B cell (primary cell): ENCODE data around the gene CLIC6. TPM values are rescaled to one million over a fixed set of nuclear protein-coding genes. Genes with fewer than 3 reads are reported as not detected.

ENCODE experiments used
- ATAC-seq: fragments of 200-7000 bp; cut with Tn5 transposase; one replicate; pipeline ENCODE4 v1.10.0; 2021; ENCODE audit warnings: low read depth, mild to moderate bottlenecking, moderate number of reproducible peaks, moderate library complexity
- CTCF ChIA-PET: fragments of 350-600 bp; sonication (Branson Sonifier 250); formaldehyde crosslinking; loops from one replicate; lab custom pipeline; 2021; ENCODE audit warnings: antibody characterized with exemption, inconsistent platforms; lab: Charles Lee
- POLR2A ChIA-PET: fragments of 350-600 bp; sonication (Branson Sonifier 250); formaldehyde crosslinking; loops from one replicate; lab custom pipeline; 2021; ENCODE audit warnings: antibody characterized with exemption; lab: Charles Lee
- DNase-seq: peaks from one replicate; pipeline ENCODE4 v3.0.0; 2013
- H2AFZ ChIP-seq: 2 replicates; pipeline ENCODE4 v1.6.1; 2012; ENCODE audit warnings: mild to moderate bottlenecking, low read depth, low read length; ENCODE audit not compliant: insufficient read depth, poor library complexity, severe bottlenecking
- H3K27ac ChIP-seq, 2 donors: 1 replicate in 1 of 2; 2 replicates in 1 of 2; pipeline ENCODE4 v1.5.1; 2012 to 2013; ENCODE audit warnings: low read length in 2 of 2, mild to moderate bottlenecking in 2 of 2, moderate library complexity in 1 of 2
- H3K27me3 ChIP-seq, 4 experiments: fragments of 200-600 bp in 1 of 4; sonication (generic) in 1 of 4; replicated peaks in 1 of 4; 1 replicate in 2 of 4; 2 replicates in 2 of 4; pipeline versions ENCODE4 v1.6.1 to v1.7.0; 2013 to 2016; ENCODE audit warnings: low read length in 3 of 4, mild to moderate bottlenecking in 2 of 4, mixed read lengths in 1 of 4, moderate library complexity in 1 of 4; ENCODE audit not compliant: insufficient read depth in 4 of 4, control insufficient read depth in 3 of 4; ENCODE audit errors: control extremely low read depth in 1 of 4
- H3K36me3 ChIP-seq, 2 experiments: replicated peaks in 1 of 2; 1 replicate in 1 of 2; 2 replicates in 1 of 2; pipeline versions ENCODE4 v1.6.1 to v1.7.1; 2013; ENCODE audit warnings: low read length in 1 of 2; ENCODE audit not compliant: insufficient read depth in 2 of 2, control insufficient read depth in 1 of 2; ENCODE audit errors: control extremely low read depth in 1 of 2, extremely low read depth in 1 of 2
- H3K4me1 ChIP-seq, 2 donors: fragments of 200-600 bp in 1 of 2; sonication (generic) in 1 of 2; 1 replicate in 1 of 2; 2 replicates in 1 of 2; pipeline versions ENCODE4 v1.5.1 to v1.6.1; 2013 to 2017; ENCODE audit warnings: low read length in 2 of 2; ENCODE audit not compliant: control insufficient read depth in 2 of 2, insufficient read depth in 2 of 2
- H3K4me2 ChIP-seq: replicated peaks from 2 replicates; pipeline ENCODE3; 2012; ENCODE audit warnings: mild to moderate bottlenecking, low read depth, low read length; ENCODE audit not compliant: poor library complexity, severe bottlenecking
- H3K4me3 ChIP-seq, 5 experiments: fragments of 200-600 bp in 1 of 5; sonication (generic) in 1 of 5; 1 replicate in 3 of 5; 2 replicates in 2 of 5; pipeline versions ENCODE4 v1.5.1 to v1.7.0; 2011 to 2016; ENCODE audit warnings: low read length in 4 of 5, mild to moderate bottlenecking in 4 of 5, low read depth in 2 of 5, control low read depth in 1 of 5, moderate library complexity in 1 of 5; ENCODE audit not compliant: insufficient read depth in 1 of 5; ENCODE audit errors: control extremely low read depth in 1 of 5, extremely low read depth in 1 of 5
- H3K79me2 ChIP-seq: fragments of 200-600 bp; sonication (generic); one replicate; pipeline ENCODE4 v1.6.0; 2016; ENCODE audit warnings: low read length; ENCODE audit not compliant: control insufficient read depth, insufficient read depth
- H3K9ac ChIP-seq: fragments of 200-600 bp; sonication (generic); 2 replicates; pipeline ENCODE4 v1.6.1; 2017; ENCODE audit warnings: mild to moderate bottlenecking, low read length, moderate library complexity
- H3K9me3 ChIP-seq, 3 donors: one replicate each; pipeline versions ENCODE4 v1.6.1 to v1.7.1; 2013; ENCODE audit warnings: low read length in 2 of 3; ENCODE audit not compliant: control insufficient read depth in 2 of 3, insufficient read depth in 1 of 3; ENCODE audit errors: control extremely low read depth in 1 of 3
- H4K20me1 ChIP-seq: 2 replicates; pipeline ENCODE4 v1.6.0; 2012; ENCODE audit warnings: mild to moderate bottlenecking, low read length; ENCODE audit not compliant: insufficient read depth, control insufficient read depth, poor library complexity, severe bottlenecking
- H3K27ac Mint-ChIP-seq: one replicate; pipeline ENCODE4 v1.8.0; 2021; ENCODE audit warnings: mixed read lengths
- H3K27me3 Mint-ChIP-seq: one replicate; pipeline ENCODE4 v1.8.0; 2021; ENCODE audit warnings: mixed read lengths
- H3K4me1 Mint-ChIP-seq: one replicate; pipeline ENCODE4 v1.8.0; 2021; ENCODE audit warnings: mixed read lengths
- H3K4me3 Mint-ChIP-seq: one replicate; pipeline ENCODE4 v1.8.0; 2021; ENCODE audit warnings: mixed read lengths
- H3K9me3 Mint-ChIP-seq: one replicate; pipeline ENCODE4 v1.8.0; 2022; ENCODE audit warnings: mixed read lengths; ENCODE audit not compliant: insufficient read depth
- EZH2 ChIP-seq: IDR thresholded peaks from 2 replicates; pipeline ENCODE4 v1.6.1; 2012; ENCODE audit warnings: borderline replicate concordance, low read depth, mild to moderate bottlenecking, moderate library complexity, low read length; ENCODE audit not compliant: insufficient read depth, poor library complexity, severe bottlenecking
- WGBS: methylation state at CpG from one replicate; pipeline ENCODE4 v1.1.5; 2013; ENCODE audit warnings: missing lambda C conversion rate; ENCODE audit not compliant: insufficient coverage; 5-methylcytosine and 5-hydroxymethylcytosine counted together
- intact Hi-C: fragments of 100-400 bp; cut with micrococcal nuclease; formaldehyde crosslinking; loops from one replicate; pipeline ENCODE4 v1.10.0; 2022
- polyA plus RNA-seq: library from polyadenylated mRNA; depleted of rRNA; stranded (reverse); fragments of >200 nt; gene quantifications from 2 replicates; pipeline ENCODE4 v1.2.3, GENCODE V29; 2012
- total RNA-seq, 2 donors: library from RNA; stranded (reverse); fragments of 120-200 nt in 1 of 2; gene quantifications; 1 replicate in 1 of 2; 2 replicates in 1 of 2; pipeline versions ENCODE4 v1.2.3 to v1.2.4, GENCODE V29; 2013 to 2022
- TF ChIP-seq, protein P1 (sequence below): fragments of 200-600 bp; IDR thresholded peaks from one replicate; pipeline ENCODE4 v1.8.0; 2022; ENCODE audit warnings: antibody characterized with exemption, mild to moderate bottlenecking

CLIC6 gene
- total and polyA plus RNA-seq, 2 donors (not counting 1 experiment from before 2014, with no cell fraction given), result 0.01 to 0.07 TPM

DNA sequence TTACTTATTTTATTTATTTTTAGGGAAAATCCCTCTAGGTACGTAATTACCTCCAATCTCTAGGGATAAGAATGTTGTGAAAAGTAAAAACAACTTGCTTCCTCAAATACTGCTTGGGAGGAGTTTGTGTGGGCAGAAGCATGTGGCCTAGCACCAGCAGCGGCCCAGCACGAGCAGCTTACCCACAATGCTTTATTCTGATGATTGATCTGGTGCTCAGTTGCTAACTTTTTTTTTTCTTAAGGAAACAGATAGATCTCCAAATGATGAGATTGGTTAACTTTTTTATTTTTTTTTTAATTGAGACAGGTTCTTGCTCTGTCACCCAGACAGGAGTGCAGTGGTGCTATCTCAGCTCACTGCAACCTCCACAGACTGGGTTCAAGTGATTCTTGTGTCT is 4.2 kb downstream of the CLIC6 start:
- H3K27ac ChIP-seq, result no peak overlapping the region
- ATAC-seq, result no peak
- no peak for DNase-seq
- peaks cover 9 to 15% of the 10 kb centered on the region in 2 donors for H3K4me1 ChIP-seq
- peaks cover 0 to 5% (median 0%) of the 10 kb centered on the region in 3 donors for H3K9me3 ChIP-seq
- H3K9ac ChIP-seq, result no peak overlapping the region
- H2AFZ ChIP-seq, result no peak overlapping the region
- peaks cover 47% of the 10 kb centered on the region for H3K27me3 Mint-ChIP-seq
- H3K4me3 Mint-ChIP-seq, result no peak overlapping the region
- intact Hi-C loops, result no loop called here
- POLR2A ChIA-PET, result no interaction called here
- peaks cover 12% of the 10 kb centered on the region for H3K4me1 Mint-ChIP-seq
- no peak overlapping the region for H3K4me2 ChIP-seq
- H4K20me1 ChIP-seq, result no peaks in the 10 kb centered on the region
- H3K36me3 ChIP-seq, result no peaks in the 10 kb centered on the region
- H3K27ac Mint-ChIP-seq, result no peak overlapping the region
- no peaks in the 10 kb centered on the region for H3K9me3 Mint-ChIP-seq
- CTCF ChIA-PET, result no interaction called here
- TF ChIP-seq, protein P1, sequence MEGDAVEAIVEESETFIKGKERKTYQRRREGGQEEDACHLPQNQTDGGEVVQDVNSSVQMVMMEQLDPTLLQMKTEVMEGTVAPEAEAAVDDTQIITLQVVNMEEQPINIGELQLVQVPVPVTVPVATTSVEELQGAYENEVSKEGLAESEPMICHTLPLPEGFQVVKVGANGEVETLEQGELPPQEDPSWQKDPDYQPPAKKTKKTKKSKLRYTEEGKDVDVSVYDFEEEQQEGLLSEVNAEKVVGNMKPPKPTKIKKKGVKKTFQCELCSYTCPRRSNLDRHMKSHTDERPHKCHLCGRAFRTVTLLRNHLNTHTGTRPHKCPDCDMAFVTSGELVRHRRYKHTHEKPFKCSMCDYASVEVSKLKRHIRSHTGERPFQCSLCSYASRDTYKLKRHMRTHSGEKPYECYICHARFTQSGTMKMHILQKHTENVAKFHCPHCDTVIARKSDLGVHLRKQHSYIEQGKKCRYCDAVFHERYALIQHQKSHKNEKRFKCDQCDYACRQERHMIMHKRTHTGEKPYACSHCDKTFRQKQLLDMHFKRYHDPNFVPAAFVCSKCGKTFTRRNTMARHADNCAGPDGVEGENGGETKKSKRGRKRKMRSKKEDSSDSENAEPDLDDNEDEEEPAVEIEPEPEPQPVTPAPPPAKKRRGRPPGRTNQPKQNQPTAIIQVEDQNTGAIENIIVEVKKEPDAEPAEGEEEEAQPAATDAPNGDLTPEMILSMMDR, result no peak
- no peak for TF ChIP-seq EZH2
- H3K4me3 ChIP-seq, result no peak overlapping the region
- WGBS, result no CpG with 5 or more reads among the region's 3 CpGs
- no peaks in the 10 kb centered on the region for H3K79me2 ChIP-seq
- peaks cover 0 to 47% (median 20%) of the 10 kb centered on the region in 4 experiments for H3K27me3 ChIP-seq

DNA sequence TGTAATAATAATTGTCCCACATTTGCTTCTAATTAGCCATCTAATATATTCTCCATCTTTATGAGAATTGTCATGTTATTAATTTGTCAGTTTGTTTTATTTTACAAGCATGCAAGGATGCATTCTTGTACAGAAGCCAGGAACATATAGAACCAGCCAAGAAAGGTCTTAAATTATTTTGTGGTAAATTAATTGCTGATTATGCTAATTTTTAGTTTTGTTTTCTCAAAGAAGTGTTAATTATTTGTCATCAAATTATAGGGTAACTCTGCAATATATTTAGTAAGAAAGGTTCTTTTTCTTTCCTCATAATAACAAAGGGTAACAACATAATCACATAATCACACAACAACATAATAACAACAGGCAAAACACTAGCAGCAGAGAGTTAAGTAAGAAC is 5.7 kb downstream of the CLIC6 start:
- ATAC-seq, result no peak
- no peak for TF ChIP-seq EZH2
- Histone ChIP-seq H3K27me3 (peaks cover 0 to 35% (median 20%) of the 10 kb centered on the region in 4 experiments), H3K36me3 (no peaks in the 10 kb centered on the region), H2AFZ (no peak overlapping the region), H3K4me3 (no peak overlapping the region), H3K4me1 (peaks cover 9 to 10% of the 10 kb centered on the region in 2 donors), H3K4me2 (no peak overlapping the region), H3K9ac (no peak overlapping the region), H3K27ac (no peak overlapping the region), H3K79me2 (no peaks in the 10 kb centered on the region), H3K9me3 (peaks cover 0 to 5% (median 0%) of the 10 kb centered on the region in 3 donors), H4K20me1 (no peaks in the 10 kb centered on the region)
- Mint-ChIP-seq H3K27ac (no peak overlapping the region), H3K27me3 (peaks cover 45% of the 10 kb centered on the region), H3K4me3 (no peak overlapping the region), H3K9me3 (peaks cover 2% of the 10 kb centered on the region), H3K4me1 (peaks cover 11% of the 10 kb centered on the region)
- ChIA-PET POLR2A (no interaction called here), CTCF (interaction anchor here (1.1 kb wide), 1 partner anchor 43 kb away, joined by 3 read pairs; no protein-coding TSS in a partner anchor)
- DNase-seq, result no peak
- intact Hi-C loops, result no loop called here
